Small intestine (tissue), 7 donors: ENCODE results near the gene SELENOO. TPM values are rescaled to one million over a fixed set of nuclear protein-coding genes. Genes with fewer than 3 reads are reported as not detected.

Source experiments
- DNase-seq, 2 donors: peaks; one replicate each; pipeline versions ENCODE4 v3.0.0 to v3.0.0-alpha.2; 2013
- FAIRE-seq: peaks from 2 replicates; lab custom pipeline; 2012; peaks lifted over from hg19 to GRCh38; lab: Jason Lieb, UNC
- H3K27ac ChIP-seq, 3 donors: one replicate each; pipeline ENCODE4 v1.5.1; 2013; ENCODE audit warnings: low read length in 2 of 3, mild to moderate bottlenecking in 2 of 3, control low read depth in 1 of 3, inconsistent platforms in 1 of 3, low read depth in 1 of 3, moderate library complexity in 1 of 3
- H3K27me3 ChIP-seq, 3 donors: one replicate each; pipeline ENCODE4 v1.6.1; 2013; ENCODE audit warnings: low read length in 3 of 3, inconsistent platforms in 1 of 3; ENCODE audit not compliant: control insufficient read depth in 3 of 3, insufficient read depth in 3 of 3
- H3K36me3 ChIP-seq, 3 donors: one replicate each; pipeline ENCODE4 v1.6.1; 2013; ENCODE audit warnings: low read length in 3 of 3, inconsistent platforms in 1 of 3, low read depth in 1 of 3, mild to moderate bottlenecking in 1 of 3, moderate library complexity in 1 of 3; ENCODE audit not compliant: control insufficient read depth in 3 of 3, insufficient read depth in 2 of 3
- H3K4me1 ChIP-seq, 3 donors: one replicate each; pipeline ENCODE4 v1.6.1; 2013; ENCODE audit warnings: low read length in 2 of 3, inconsistent platforms in 1 of 3, low read depth in 1 of 3, mild to moderate bottlenecking in 1 of 3, moderate library complexity in 1 of 3; ENCODE audit not compliant: control insufficient read depth in 3 of 3, insufficient read depth in 2 of 3
- H3K4me3 ChIP-seq, 3 donors: one replicate each; pipeline ENCODE4 v1.5.1; 2013; ENCODE audit warnings: low read length in 3 of 3, control low read depth in 1 of 3, inconsistent platforms in 1 of 3, low read depth in 1 of 3, mild to moderate bottlenecking in 1 of 3, moderate library complexity in 1 of 3
- H3K9me3 ChIP-seq, 2 donors: one replicate each; pipeline ENCODE4 v1.6.1; 2013; ENCODE audit warnings: low read depth in 1 of 2, low read length in 1 of 2; ENCODE audit not compliant: control insufficient read depth in 2 of 2, insufficient read depth in 1 of 2
- WGBS, 3 donors: extraction: QIAGEN DNeasy Blood & Tissue Kit; methylation state at CpG; one replicate each; pipeline ENCODE4 v1.1.7; 2013; 5-methylcytosine and 5-hydroxymethylcytosine counted together
- polyA plus RNA-seq, 4 donors: library from polyadenylated mRNA; stranded (reverse) in 3 of 4; unstranded in 1 of 4; fragments of 200-250 nt in 3 of 4; fragments of 120-200 nt in 1 of 4; gene quantifications; one replicate each; pipeline versions ENCODE4 v1.2.1 to v1.2.3, GENCODE V29; 2013
- donor health status: healthy with polysubstance abuse.
- donor health status: control.
- donor health status: control.
- donor health status: Bipolar disorder and iron deficiency.
- donor health status: healthy.

The SELENOO gene
- polyA plus RNA-seq, 4 donors, result 23.6 to 94.6 (median 66.5) TPM

DNA sequence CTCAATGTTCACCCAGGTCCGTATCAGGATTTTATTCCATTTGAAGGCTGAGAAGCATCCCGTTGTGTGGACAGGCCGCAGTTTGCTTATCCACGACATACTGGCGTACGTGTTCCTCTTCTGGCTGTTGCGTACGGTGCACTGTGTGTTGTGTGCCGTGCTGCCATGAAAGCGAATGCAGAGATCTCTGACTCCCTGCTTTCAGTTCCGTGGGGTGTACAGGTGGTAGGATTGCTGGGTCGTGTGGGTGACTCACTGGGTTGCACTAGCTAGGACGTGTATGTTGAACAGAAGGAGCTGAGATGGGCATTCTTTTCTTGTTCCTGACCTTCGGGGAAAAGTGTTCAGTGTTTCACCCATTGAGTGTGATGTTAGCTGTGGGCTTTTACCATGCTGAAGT, 10.3 kb downstream of the SELENOO start:
- Histone ChIP-seq H3K4me3 (no peak overlapping the region), H3K27ac (no peak overlapping the region), H3K4me1 (no peaks in the 10 kb centered on the region), H3K27me3 (no peaks in the 10 kb centered on the region), H3K36me3 (peaks cover 3 to 92% (median 16%) of the 10 kb centered on the region in 3 donors), H3K9me3 (no peaks in the 10 kb centered on the region)
- 89 to 91% (median 90%) methylated on average over 14 of the region's 14 CpGs for WGBS, 3 donors
- no peak for FAIRE-seq
- DNase-seq, result no peak

DNA sequence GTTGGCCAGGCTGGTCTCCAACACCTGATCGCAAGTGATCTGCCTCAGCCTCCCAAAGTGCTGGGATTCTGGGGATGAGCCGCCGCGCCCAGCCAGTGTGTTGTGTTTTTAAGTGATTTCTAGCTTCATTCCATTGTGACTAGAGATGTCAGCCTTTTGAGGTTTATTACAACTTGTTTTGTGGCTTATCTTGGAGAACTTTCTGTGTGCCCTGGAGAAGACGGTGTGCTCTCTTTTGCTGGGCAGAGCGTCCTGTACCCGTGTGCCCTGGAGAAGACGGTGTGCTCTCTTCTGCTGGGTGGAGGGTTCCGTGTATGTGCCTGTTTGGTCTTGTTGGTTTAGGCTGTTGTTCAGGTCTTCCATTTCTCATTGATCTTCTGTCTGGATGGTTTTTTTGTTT, 12.5 kb downstream of the SELENOO start:
- no peak for FAIRE-seq
- no peak for DNase-seq
- WGBS, 3 donors, result 95 to 98% (median 97%) methylated on average over 9 of the region's 9 CpGs
- Histone ChIP-seq H3K27ac (no peak overlapping the region), H3K27me3 (no peaks in the 10 kb centered on the region), H3K36me3 (peaks cover 5 to 92% (median 22%) of the 10 kb centered on the region in 3 donors), H3K4me3 (no peak overlapping the region), H3K9me3 (no peaks in the 10 kb centered on the region), H3K4me1 (no peaks in the 10 kb centered on the region)

DNA sequence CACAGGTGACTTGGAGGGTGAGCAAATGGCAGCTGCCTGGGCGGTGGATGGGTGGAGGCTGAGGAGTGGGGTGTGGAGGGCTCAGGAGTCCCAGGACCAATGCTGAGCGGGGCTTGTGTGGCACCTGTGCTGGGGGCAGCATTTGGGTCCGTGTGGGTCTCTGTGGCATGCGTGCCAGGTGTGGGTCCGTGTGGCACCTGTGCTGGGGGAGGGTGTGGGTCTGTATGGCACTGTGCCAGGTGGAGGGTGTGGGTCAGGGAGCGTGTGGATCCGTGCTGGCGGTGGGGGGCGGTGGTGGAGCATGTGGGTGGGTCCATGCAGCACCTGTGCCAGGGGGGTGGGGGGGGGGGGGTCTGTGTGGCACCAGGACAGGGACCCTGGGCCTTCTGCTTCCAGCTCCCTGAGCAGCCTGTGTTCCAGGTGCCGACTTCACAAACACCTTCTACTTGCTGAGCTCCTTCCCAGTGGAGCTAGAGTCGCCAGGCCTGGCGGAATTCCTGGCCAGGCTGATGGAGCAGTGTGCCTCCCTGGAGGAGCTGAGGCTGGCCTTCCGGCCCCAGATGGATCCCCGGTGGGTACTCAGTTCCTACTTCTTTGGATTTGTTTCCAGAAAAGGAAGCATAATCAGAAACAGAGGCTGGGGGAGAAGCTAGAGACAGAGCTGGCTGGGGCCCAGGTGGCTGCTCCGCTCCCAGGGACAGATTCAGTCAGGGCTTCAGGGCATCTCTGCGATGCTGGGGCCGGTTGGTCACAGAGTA, 14.7 kb downstream of the SELENOO start:
- Histone ChIP-seq H3K27me3 (no peaks in the 10 kb centered on the region), H3K36me3 (peaks cover 5 to 92% (median 20%) of the 10 kb centered on the region in 3 donors), H3K4me3 (no peak overlapping the region), H3K27ac (no peak overlapping the region), H3K9me3 (no peaks in the 10 kb centered on the region), H3K4me1 (no peaks in the 10 kb centered on the region)
- no peak for FAIRE-seq
- WGBS, 3 donors, result 72 to 78% (median 77%) methylated on average over 14 to 17 of the region's 17 CpGs
- no peak for DNase-seq

DNA sequence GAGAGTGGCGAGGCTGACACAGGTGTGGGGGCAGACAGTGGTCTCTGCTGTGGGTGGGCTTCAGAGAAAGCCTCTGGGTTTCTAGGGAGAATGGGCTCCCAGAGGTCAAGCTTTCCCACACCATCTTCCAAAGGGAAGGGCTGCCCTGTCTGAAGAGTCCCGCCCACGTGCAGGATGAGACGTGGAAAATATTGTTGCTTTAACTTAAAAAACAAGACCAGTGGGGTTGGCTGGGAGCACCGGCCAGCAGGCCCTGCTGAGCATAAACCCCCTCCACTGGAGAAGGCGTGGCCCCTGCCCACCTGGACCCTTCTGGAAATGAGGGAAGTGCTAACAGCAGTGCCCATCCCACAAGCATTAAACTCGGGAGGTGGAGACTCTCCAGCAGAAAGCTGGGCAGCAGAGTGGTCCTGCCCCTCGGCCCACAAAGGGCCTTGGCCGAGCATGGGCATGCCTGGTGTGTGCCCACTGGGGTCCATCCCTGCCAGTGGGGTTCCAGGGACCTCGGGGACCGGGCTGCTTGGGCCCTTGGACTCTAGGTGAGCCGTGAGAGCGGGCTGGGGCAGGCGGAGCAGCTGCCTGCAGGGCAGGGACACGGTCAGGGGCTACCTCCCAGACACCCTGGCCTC, 15.4 kb downstream of the SELENOO start:
- no peak overlapping the region for H3K4me3 ChIP-seq
- H3K27me3 ChIP-seq, result no peaks in the 10 kb centered on the region
- H3K36me3 ChIP-seq, result peaks cover 5 to 92% (median 18%) of the 10 kb centered on the region in 3 donors
- no peaks in the 10 kb centered on the region for H3K9me3 ChIP-seq
- no peaks in the 10 kb centered on the region for H3K4me1 ChIP-seq
- no peak overlapping the region for H3K27ac ChIP-seq
- FAIRE-seq, result no peak
- DNase-seq, result no peak
- 86 to 89% (median 88%) methylated on average over 15 of the region's 15 CpGs for WGBS, 3 donors

DNA sequence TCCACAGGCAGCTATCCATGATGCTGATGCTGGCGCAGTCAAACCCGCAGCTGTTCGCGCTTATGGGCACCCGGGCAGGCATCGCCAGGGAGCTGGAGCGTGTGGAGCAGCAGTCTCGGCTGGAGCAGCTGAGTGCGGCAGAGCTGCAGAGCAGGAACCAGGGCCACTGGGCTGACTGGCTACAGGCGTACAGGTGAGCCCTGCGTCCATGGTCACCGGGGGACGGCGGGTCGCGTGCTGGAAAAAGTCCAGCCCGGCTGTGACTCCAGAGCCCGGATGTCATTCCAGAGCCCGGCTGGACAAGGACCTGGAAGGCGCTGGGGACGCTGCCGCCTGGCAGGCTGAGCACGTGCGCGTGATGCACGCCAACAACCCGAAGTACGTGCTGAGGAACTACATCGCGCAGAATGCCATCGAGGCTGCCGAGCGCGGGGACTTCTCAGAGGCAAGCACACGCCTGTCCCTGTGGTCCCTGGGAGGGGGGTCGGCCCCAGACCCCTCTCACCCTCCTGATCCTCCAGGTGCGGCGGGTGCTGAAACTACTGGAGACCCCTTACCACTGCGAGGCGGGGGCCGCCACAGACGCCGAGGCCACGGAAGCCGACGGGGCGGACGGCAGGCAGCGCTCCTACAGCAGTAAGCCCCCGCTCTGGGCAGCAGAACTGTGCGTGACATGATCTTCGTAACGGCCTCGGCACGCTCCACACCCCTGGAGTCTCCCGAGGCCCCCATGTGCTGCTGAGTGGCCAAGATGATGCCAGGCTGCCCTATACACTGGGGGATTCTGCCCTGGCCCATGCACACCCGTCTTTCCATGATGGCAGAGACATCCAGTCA, 16.1 kb downstream of the SELENOO start:
- H3K4me3 ChIP-seq, result no peak overlapping the region
- H3K36me3 ChIP-seq, result peaks cover 5 to 94% (median 16%) of the 10 kb centered on the region in 3 donors
- WGBS, 3 donors, result 94 to 95% (median 94%) methylated on average over 53 to 57 of the region's 57 CpGs
- H3K27me3 ChIP-seq, result no peaks in the 10 kb centered on the region
- DNase-seq (no peak), FAIRE-seq (no peak)
- no peaks in the 10 kb centered on the region for H3K4me1 ChIP-seq
- no peaks in the 10 kb centered on the region for H3K9me3 ChIP-seq
- no peak overlapping the region for H3K27ac ChIP-seq

DNA sequence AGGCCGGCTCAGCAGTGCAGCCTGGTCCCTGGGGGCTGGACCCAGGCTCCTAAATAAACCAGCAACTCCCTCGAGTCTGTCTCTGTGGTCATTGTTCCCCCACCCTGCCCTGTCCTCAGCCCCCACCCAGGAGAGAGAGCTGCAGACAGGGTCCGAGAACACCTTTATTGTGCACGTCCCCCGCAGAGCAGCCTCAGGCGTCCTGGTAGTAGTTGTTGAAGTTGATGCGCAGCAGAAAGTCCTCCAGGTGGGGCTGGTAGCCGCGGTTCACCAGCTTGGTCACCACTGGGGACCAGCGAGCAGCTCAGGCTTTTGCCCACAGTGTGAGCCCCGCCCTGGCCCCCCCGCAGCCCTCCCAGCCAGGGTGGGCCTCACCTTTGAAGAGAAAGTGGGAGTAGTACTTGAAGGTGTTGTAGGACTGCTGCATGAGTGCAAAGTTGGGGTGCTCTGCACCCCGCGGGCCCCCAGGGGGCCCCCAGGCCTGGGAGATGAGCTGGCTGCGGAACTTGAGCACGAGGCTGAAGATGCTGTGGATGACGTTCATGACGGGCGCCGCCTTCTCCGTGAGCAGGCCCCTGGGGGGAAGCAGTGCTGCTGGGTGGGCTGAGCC, 16.8 kb downstream of the SELENOO start:
- Histone ChIP-seq H3K36me3 (peaks cover 5 to 97% (median 19%) of the 10 kb centered on the region in 3 donors), H3K27ac (no peak overlapping the region), H3K27me3 (no peaks in the 10 kb centered on the region), H3K4me1 (no peaks in the 10 kb centered on the region), H3K9me3 (no peaks in the 10 kb centered on the region), H3K4me3 (no peak overlapping the region)
- FAIRE-seq (no peak), DNase-seq (no peak)
- WGBS, 3 donors, result 87 to 91% (median 88%) methylated on average over 21 of the region's 21 CpGs

DNA sequence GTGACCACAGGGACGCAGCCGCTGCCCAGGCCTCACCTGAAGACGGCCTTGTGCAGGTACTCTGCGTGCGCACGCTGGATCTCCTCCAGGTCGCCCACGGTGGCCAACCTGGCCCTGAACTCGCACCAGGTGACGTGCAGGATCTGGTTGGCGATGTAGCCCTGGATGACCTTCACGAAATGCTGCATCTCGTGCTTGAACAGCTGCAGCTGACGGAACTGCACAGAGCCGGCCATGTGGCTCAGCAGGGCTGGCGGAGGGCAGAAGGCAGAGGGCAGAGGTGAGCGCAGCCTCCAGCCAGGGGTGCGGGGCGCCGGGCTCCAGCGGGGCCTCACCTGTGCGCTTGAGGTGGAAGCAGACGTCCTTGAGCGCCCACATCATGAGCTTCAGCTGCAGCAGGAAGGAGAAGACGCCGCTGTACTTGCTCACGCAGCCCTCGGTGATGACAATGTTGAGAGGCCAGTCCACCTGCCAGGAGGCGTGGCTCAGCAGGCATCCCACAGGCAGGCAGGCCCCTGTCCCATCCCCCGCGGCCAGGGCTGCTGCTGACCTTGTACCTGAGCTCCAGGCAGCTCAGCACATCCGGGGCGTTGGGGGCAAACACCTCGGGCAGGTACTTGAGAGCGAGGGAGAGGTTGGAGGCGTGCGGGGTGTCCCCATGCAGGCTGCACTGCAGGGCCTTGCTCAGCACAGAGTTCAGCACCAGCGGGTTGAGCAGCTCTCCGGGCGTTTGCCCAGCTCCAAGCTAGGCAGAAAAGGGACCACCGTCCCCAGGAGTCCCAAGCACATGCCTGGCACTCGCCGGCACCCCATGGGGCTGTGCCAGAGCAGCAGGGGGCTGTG, 17.6 kb downstream of the SELENOO start:
- Histone ChIP-seq H3K4me1 (no peaks in the 10 kb centered on the region), H3K36me3 (peaks cover 5 to 98% (median 19%) of the 10 kb centered on the region in 3 donors), H3K4me3 (no peak overlapping the region), H3K27ac (no peak overlapping the region), H3K27me3 (no peaks in the 10 kb centered on the region), H3K9me3 (no peaks in the 10 kb centered on the region)
- 77 to 84% (median 78%) methylated on average over 39 to 43 of the region's 43 CpGs for WGBS, 3 donors
- no peak for DNase-seq
- FAIRE-seq, result no peak
